Subcutaneous abdominal adipose tissue (tissue), 5 donors: ENCODE data around the gene ZKSCAN5.

ENCODE experiments used
- H3K27ac ChIP-seq: one replicate; pipeline ENCODE4 v1.7.0; 2013; ENCODE audit warnings: low read depth, mild to moderate bottlenecking, inconsistent platforms, low read length, moderate library complexity
- H3K27me3 ChIP-seq, 5 donors: one replicate each; pipeline ENCODE4 v1.7.0; 2013; ENCODE audit warnings: low read length in 5 of 5, inconsistent platforms in 1 of 5; ENCODE audit not compliant: control insufficient read depth in 5 of 5, insufficient read depth in 4 of 5
- H3K36me3 ChIP-seq, 5 donors: one replicate each; pipeline ENCODE4 v1.7.0; 2013; ENCODE audit warnings: low read length in 5 of 5; ENCODE audit not compliant: control insufficient read depth in 5 of 5, insufficient read depth in 5 of 5
- H3K4me1 ChIP-seq, 5 donors: one replicate each; pipeline ENCODE4 v1.7.0; 2013; ENCODE audit warnings: low read length in 5 of 5, mild to moderate bottlenecking in 3 of 5, moderate library complexity in 1 of 5; ENCODE audit not compliant: control insufficient read depth in 5 of 5, insufficient read depth in 5 of 5
- H3K4me3 ChIP-seq, 5 donors: one replicate each; pipeline ENCODE4 v1.7.0; 2013; ENCODE audit warnings: low read length in 5 of 5, low read depth in 1 of 5
- H3K9ac ChIP-seq, 5 donors: one replicate each; pipeline ENCODE4 v1.7.0; 2013; ENCODE audit warnings: low read length in 5 of 5, mild to moderate bottlenecking in 4 of 5, moderate library complexity in 3 of 5
- H3K9me3 ChIP-seq, 5 donors: one replicate each; pipeline ENCODE4 v1.7.0; 2013; ENCODE audit warnings: low read length in 5 of 5; ENCODE audit not compliant: control insufficient read depth in 5 of 5
- donor health status: healthy.
- donor health status: healthy.
- donor health status: healthy.
- donor health status: healthy.
- donor health status: healthy.

Gene ZKSCAN5

GRCh38 chr7:99504603-99505323 is at the start of gene ZKSCAN5:
ZKSCAN5 (plus strand) TSS chr7:99504662; CDS start chr7:99506045, 1,383 bp downstream.
- Histone ChIP-seq H3K9ac (peak within 1 kb of the TSS; percentile 80 to 97 (median 95)), H3K27me3 (no peaks in the 10 kb centered on the region), H3K9me3 (no peaks in the 10 kb centered on the region), H3K4me3 (peak within 1 kb of the TSS; percentile 82 to 96 (median 93)), H3K4me1 (peaks cover 2 to 39% (median 32%) of the 10 kb centered on the region in 5 donors), H3K36me3 (no peaks in the 10 kb centered on the region), H3K27ac (peak within 1 kb of the TSS; percentile 97)

- no peak overlapping the region for H3K27ac ChIP-seq
- peaks cover 0 to 95% (median 92%) of the 10 kb centered on the region in 5 donors for H3K36me3 ChIP-seq
- no peak overlapping the region for H3K4me3 ChIP-seq
These were observed 48.6 kb upstream of the ZKSCAN5 start for GRCh38 chr7:99455874-99456273.

GRCh38 chr7:99456288-99456687 is 48.2 kb upstream of the ZKSCAN5 start:
- no peaks in the 10 kb centered on the region for H3K27me3 ChIP-seq
- no peaks in the 10 kb centered on the region for H3K9me3 ChIP-seq
- peaks cover 1 to 22% (median 16%) of the 10 kb centered on the region in 5 donors for H3K4me1 ChIP-seq
- H3K27ac ChIP-seq, result no peak overlapping the region
- no peak overlapping the region for H3K9ac ChIP-seq
- H3K4me3 ChIP-seq, result no peak overlapping the region
- H3K36me3 ChIP-seq, result peaks cover 0 to 91% (median 89%) of the 10 kb centered on the region in 5 donors

More at GRCh38 chr7:99455874-99456273, 48.6 kb upstream of the ZKSCAN5 start:
- peaks cover 1 to 24% (median 16%) of the 10 kb centered on the region in 5 donors for H3K4me1 ChIP-seq
- H3K9me3 ChIP-seq, result no peaks in the 10 kb centered on the region
- H3K27me3 ChIP-seq, result no peaks in the 10 kb centered on the region
- no peak overlapping the region for H3K9ac ChIP-seq

- H3K9me3 ChIP-seq, result no peaks in the 10 kb centered on the region
- H3K9ac ChIP-seq, result no peak overlapping the region
- H3K27ac ChIP-seq, result no peak overlapping the region
- H3K4me1 ChIP-seq, result peaks cover 1 to 17% (median 13%) of the 10 kb centered on the region in 5 donors
- H3K36me3 ChIP-seq, result peaks cover 0 to 84% (median 82%) of the 10 kb centered on the region in 5 donors
- no peak overlapping the region for H3K4me3 ChIP-seq
- no peaks in the 10 kb centered on the region for H3K27me3 ChIP-seq
These were observed 47.3 kb upstream of the ZKSCAN5 start for GRCh38 chr7:99457050-99457649.

GRCh38 chr7:99457650-99458493 is 46.6 kb upstream of the ZKSCAN5 start:
- Histone ChIP-seq H3K4me3 (no peak overlapping the region), H3K9me3 (no peaks in the 10 kb centered on the region), H3K9ac (no peak overlapping the region), H3K36me3 (peaks cover 0 to 80% (median 74%) of the 10 kb centered on the region in 5 donors), H3K27me3 (no peaks in the 10 kb centered on the region), H3K4me1 (peaks cover under 1 to 13% (median 10%) of the 10 kb centered on the region in 5 donors), H3K27ac (no peak overlapping the region)

- Histone ChIP-seq H3K4me3 (no peak overlapping the region), H3K9me3 (no peaks in the 10 kb centered on the region), H3K27ac (no peak overlapping the region), H3K9ac (no peak overlapping the region), H3K27me3 (no peaks in the 10 kb centered on the region), H3K36me3 (peaks cover 0 to 73% (median 67%) of the 10 kb centered on the region in 5 donors), H3K4me1 (peaks cover 2 to 17% (median 10%) of the 10 kb centered on the region in 5 donors)
These were observed 45.4 kb upstream of the ZKSCAN5 start for GRCh38 chr7:99459087-99459486.

GRCh38 chr7:99460651-99461050 is 43.8 kb upstream of the ZKSCAN5 start:
- H3K36me3 ChIP-seq, result peaks cover 0 to 58% (median 52%) of the 10 kb centered on the region in 5 donors
- H3K9me3 ChIP-seq, result no peaks in the 10 kb centered on the region
- H3K4me3 ChIP-seq, result no peak overlapping the region
- H3K27ac ChIP-seq, result no peak overlapping the region
- no peak overlapping the region for H3K9ac ChIP-seq
- no peaks in the 10 kb centered on the region for H3K27me3 ChIP-seq
- peaks cover 7 to 31% (median 23%) of the 10 kb centered on the region in 5 donors for H3K4me1 ChIP-seq

- Histone ChIP-seq H3K27ac (no peak overlapping the region), H3K9ac (peak overlapping the region in 1 of 5 donors; percentile 36), H3K9me3 (no peaks in the 10 kb centered on the region), H3K4me3 (no peak overlapping the region), H3K27me3 (no peaks in the 10 kb centered on the region), H3K36me3 (peaks cover 0 to 52% (median 46%) of the 10 kb centered on the region in 5 donors), H3K4me1 (peaks cover 7 to 33% (median 27%) of the 10 kb centered on the region in 5 donors)
These were observed 43.2 kb upstream of the ZKSCAN5 start for GRCh38 chr7:99461221-99461620.

- peaks cover 7 to 39% (median 31%) of the 10 kb centered on the region in 5 donors for H3K4me1 ChIP-seq
These were observed 39.1 kb upstream of the ZKSCAN5 start for GRCh38 chr7:99465421-99465768.

More at GRCh38 chr7:99465421-99465768, 39.1 kb upstream of the ZKSCAN5 start:
- Histone ChIP-seq H3K27ac (peak overlapping the region; percentile 80), H3K36me3 (peaks cover 0 to 12% (median 9%) of the 10 kb centered on the region in 5 donors), H3K4me3 (peak overlapping the region; percentile 91 to 100 (median 99)), H3K9me3 (no peaks in the 10 kb centered on the region), H3K9ac (peak overlapping the region; percentile 88 to 97 (median 96)), H3K27me3 (no peaks in the 10 kb centered on the region)
